PFSK-1 (cell line): Measurements from ENCODE around the gene NR3C1.

Experiments used
- POLR2AphosphoS5 ChIP-seq: IDR thresholded peaks from 2 replicates; pipeline ENCODE4 v1.6.1; 2012; ENCODE audit warnings: low read depth, mild to moderate bottlenecking, control low read depth, low read length, moderate library complexity
- REST ChIP-seq, 2 experiments: IDR thresholded peaks; 2 replicates each; pipeline versions ENCODE4 v1.6.1 to v1.8.0; 2011 to 2012; ENCODE audit warnings: low read depth in 2 of 2, low read length in 2 of 2, control low read depth in 1 of 2, inconsistent platforms in 1 of 2, mild to moderate bottlenecking in 1 of 2, moderate library complexity in 1 of 2; ENCODE audit not compliant: insufficient read depth in 1 of 2
- TAF1 ChIP-seq: IDR thresholded peaks from 2 replicates; pipeline ENCODE4 v1.6.1; 2012; ENCODE audit warnings: low read length, control low read depth, borderline replicate concordance; ENCODE audit not compliant: insufficient read depth

DNA sequence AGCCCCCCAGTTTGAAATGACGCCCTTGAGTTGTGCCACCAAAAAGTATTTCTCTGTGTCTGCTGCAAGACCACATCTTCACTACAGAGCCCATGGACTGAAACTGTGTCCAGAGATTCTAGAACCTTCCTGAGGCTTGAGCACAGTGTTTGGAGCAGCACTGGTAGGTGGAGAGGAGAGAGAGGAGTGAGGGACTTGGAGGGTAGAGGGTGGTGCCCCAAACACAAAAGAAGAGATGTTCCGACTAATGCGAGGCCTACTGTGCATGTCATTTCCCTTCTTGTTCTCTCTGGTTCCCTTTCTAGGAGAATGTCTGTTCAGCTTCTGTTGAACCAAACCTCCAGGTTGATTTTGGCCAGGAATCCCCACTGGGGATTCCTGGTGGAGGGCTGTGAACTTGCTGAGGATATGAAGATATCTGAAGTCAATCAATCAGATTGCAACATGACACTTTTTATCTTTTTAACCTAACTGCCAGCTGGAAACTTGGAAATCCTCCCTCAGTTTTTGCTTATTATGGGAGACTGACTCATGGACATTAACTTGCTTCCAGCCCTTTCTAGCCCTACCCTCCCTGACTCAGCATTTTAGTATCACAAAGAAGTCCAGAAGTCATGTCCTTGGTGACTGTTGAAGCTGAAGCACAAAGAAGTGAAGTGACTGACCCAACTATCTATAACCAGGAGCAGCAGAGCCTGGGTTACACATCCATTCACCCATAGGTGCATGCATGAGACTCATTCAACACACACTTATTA lies 154.5 kb downstream of the NR3C1 start:
- no peak for TF ChIP-seq REST (IDR thresholded peaks at IDR 0.05; ENCODE audit: insufficient read depth in 1 of 2, low read depth in 2 of 2, low read length in 2 of 2)
- no peak for TF ChIP-seq POLR2AphosphoS5
- TF ChIP-seq TAF1, result no peak
